ENCODE measurements around the gene TMEM132D.

DNA sequence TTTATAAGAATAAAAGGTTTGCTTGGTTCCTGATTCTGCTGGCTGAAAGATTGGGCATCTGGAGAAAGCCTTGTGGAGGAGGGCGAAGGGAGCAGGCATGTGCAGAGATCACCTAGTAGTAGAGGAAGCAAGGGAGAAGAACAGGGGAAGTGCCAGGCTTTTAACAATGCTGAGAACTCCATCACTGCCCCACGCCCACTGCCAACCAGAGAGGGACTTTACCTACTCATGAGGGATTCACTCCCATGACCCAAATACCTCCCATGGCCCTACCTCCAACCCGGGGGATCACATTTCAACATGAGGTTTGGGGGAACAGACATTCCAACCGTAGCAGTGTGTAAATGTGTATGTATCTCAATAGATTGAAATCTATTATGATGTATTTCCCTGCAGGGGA is 690.3 kb downstream of the TMEM132D start:
- TF ChIP-seq, protein P1, sequence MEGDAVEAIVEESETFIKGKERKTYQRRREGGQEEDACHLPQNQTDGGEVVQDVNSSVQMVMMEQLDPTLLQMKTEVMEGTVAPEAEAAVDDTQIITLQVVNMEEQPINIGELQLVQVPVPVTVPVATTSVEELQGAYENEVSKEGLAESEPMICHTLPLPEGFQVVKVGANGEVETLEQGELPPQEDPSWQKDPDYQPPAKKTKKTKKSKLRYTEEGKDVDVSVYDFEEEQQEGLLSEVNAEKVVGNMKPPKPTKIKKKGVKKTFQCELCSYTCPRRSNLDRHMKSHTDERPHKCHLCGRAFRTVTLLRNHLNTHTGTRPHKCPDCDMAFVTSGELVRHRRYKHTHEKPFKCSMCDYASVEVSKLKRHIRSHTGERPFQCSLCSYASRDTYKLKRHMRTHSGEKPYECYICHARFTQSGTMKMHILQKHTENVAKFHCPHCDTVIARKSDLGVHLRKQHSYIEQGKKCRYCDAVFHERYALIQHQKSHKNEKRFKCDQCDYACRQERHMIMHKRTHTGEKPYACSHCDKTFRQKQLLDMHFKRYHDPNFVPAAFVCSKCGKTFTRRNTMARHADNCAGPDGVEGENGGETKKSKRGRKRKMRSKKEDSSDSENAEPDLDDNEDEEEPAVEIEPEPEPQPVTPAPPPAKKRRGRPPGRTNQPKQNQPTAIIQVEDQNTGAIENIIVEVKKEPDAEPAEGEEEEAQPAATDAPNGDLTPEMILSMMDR (IDR thresholded peaks at IDR 0.05; ENCODE audit: insufficient read depth, low read length, poor library complexity, severe bottlenecking) = no peak
- no peak for TF ChIP-seq EZH2phosphoT487 (conservative IDR thresholded peaks at IDR 0.05; ENCODE audit: low read length)

All from SU-DHL-6 (cell line).